Endodermal cell (in vitro differentiated cells): ENCODE measurements around the gene WIF1. TPM values are rescaled to one million over a fixed set of nuclear protein-coding genes. Genes with fewer than 3 reads are reported as not detected.

Experiments
- DNase-seq: peaks from one replicate; pipeline ENCODE4 v3.0.0-alpha.2; 2017
- H3K27ac ChIP-seq: 2 replicates; pipeline ENCODE4 v1.5.1; 2013; ENCODE audit warnings: mild to moderate bottlenecking, low read depth, low read length, moderate library complexity
- H3K27me3 ChIP-seq: 2 replicates; pipeline ENCODE4 v1.6.1; 2013; ENCODE audit warnings: mild to moderate bottlenecking, low read length, moderate library complexity; ENCODE audit not compliant: insufficient read depth, control insufficient read depth, poor library complexity, severe bottlenecking
- H3K36me3 ChIP-seq: 2 replicates; pipeline ENCODE4 v1.7.0; 2013; ENCODE audit warnings: mild to moderate bottlenecking, low read length, moderate library complexity; ENCODE audit not compliant: control insufficient read depth, insufficient read depth
- H3K4me1 ChIP-seq: one replicate; pipeline ENCODE4 v1.7.0; 2013; ENCODE audit warnings: low read length; ENCODE audit not compliant: control insufficient read depth, insufficient read depth
- H3K4me3 ChIP-seq: 2 replicates; pipeline ENCODE4 v1.5.1; 2013; ENCODE audit warnings: mild to moderate bottlenecking, low read length, moderate library complexity
- H3K9ac ChIP-seq: 2 replicates; pipeline ENCODE4 v1.6.1; 2013; ENCODE audit warnings: mild to moderate bottlenecking, low read length, moderate library complexity; ENCODE audit not compliant: poor library complexity, severe bottlenecking; ENCODE audit errors: extremely low read depth
- H3K9me3 ChIP-seq: 2 replicates; pipeline ENCODE4 v1.6.1; 2013; ENCODE audit warnings: mild to moderate bottlenecking, low read length, moderate library complexity; ENCODE audit not compliant: control insufficient read depth
- H3K27ac Mint-ChIP-seq: 2 replicates; pipeline ENCODE4 v1.8.0; 2020; ENCODE audit warnings: mixed read lengths
- H3K27me3 Mint-ChIP-seq: 2 replicates; pipeline ENCODE4 v1.8.0; 2021; ENCODE audit warnings: mild to moderate bottlenecking, mixed read lengths; ENCODE audit not compliant: insufficient read depth
- H3K36me3 Mint-ChIP-seq: 2 replicates; pipeline ENCODE4 v1.8.0; 2020; ENCODE audit warnings: low read depth, mixed read lengths
- H3K4me1 Mint-ChIP-seq: 2 replicates; pipeline ENCODE4 v1.8.0; 2020; ENCODE audit warnings: mixed read lengths
- H3K4me3 Mint-ChIP-seq: 2 replicates; pipeline ENCODE4 v1.8.0; 2020; ENCODE audit warnings: mild to moderate bottlenecking, moderate library complexity, mixed read lengths
- H3K9me3 Mint-ChIP-seq: 2 replicates; pipeline ENCODE4 v1.8.0; 2020; ENCODE audit warnings: mild to moderate bottlenecking, mixed read lengths
- CTCF ChIP-seq: fragments of 200-600 bp; sonication (generic); conservative IDR thresholded peaks from 2 replicates; pipeline ENCODE4 v1.5.0; 2021; ENCODE audit warnings: antibody characterized with exemption, mild to moderate bottlenecking
- WGBS, 2 experiments: methylation state at CpG; one replicate each; pipeline versions ENCODE4 v1.1.5 to v1.1.7; 2013; ENCODE audit warnings: missing lambda C conversion rate in 2 of 2, mixed read lengths in 1 of 2; ENCODE audit not compliant: insufficient coverage in 1 of 2, insufficient read length in 1 of 2; 5-methylcytosine and 5-hydroxymethylcytosine counted together
- long read RNA-seq, 4 experiments: library from polyadenylated mRNA in 2 of 4; library from RNA in 1 of 4; library from capped mRNA in 1 of 4; stranded (forward) in 3 of 4; unstranded in 1 of 4; transcript quantifications; one replicate each; pipeline ENCODE4 v2.0.0, GENCODE V29; 2020 to 2021; ENCODE audit warnings: inconsistent platforms in 1 of 4
- polyA plus RNA-seq, 2 experiments: library from polyadenylated mRNA; stranded (reverse); fragments of 50-300 nt; gene quantifications; one replicate each; pipeline ENCODE4 v1.2.3, GENCODE V29; 2013
- total RNA-seq, 2 donors: library from RNA; stranded (reverse); fragmentation: NEBNext Ultra II Directional in 1 of 2; extraction: Animal tissue kit (Norgen Biotek cat#: 25700) in 1 of 2; gene quantifications; 2 replicates in 1 of 2; 3 replicates in 1 of 2; pipeline ENCODE4 v1.2.1, GENCODE V29; 2021

WIF1 gene, protein sequence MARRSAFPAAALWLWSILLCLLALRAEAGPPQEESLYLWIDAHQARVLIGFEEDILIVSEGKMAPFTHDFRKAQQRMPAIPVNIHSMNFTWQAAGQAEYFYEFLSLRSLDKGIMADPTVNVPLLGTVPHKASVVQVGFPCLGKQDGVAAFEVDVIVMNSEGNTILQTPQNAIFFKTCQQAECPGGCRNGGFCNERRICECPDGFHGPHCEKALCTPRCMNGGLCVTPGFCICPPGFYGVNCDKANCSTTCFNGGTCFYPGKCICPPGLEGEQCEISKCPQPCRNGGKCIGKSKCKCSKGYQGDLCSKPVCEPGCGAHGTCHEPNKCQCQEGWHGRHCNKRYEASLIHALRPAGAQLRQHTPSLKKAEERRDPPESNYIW
- not detected for total RNA-seq
- 1.5 TPM for polyA plus RNA-seq (2013, experiment 1 of 2)
- polyA plus RNA-seq (2013, experiment 2 of 2), result 0.29 TPM
- long read RNA-seq, experiment 1, result 0 reads
- long read RNA-seq, experiment 2, result 0 reads
- long read RNA-seq, experiment 3, partial matches to known transcripts, result 0 of 1 reads
- long read RNA-seq, experiment 3, other reads (novel, unspliced or antisense), result 0 of 1 reads
- long read RNA-seq, experiment 4, result 0 reads

DNA sequence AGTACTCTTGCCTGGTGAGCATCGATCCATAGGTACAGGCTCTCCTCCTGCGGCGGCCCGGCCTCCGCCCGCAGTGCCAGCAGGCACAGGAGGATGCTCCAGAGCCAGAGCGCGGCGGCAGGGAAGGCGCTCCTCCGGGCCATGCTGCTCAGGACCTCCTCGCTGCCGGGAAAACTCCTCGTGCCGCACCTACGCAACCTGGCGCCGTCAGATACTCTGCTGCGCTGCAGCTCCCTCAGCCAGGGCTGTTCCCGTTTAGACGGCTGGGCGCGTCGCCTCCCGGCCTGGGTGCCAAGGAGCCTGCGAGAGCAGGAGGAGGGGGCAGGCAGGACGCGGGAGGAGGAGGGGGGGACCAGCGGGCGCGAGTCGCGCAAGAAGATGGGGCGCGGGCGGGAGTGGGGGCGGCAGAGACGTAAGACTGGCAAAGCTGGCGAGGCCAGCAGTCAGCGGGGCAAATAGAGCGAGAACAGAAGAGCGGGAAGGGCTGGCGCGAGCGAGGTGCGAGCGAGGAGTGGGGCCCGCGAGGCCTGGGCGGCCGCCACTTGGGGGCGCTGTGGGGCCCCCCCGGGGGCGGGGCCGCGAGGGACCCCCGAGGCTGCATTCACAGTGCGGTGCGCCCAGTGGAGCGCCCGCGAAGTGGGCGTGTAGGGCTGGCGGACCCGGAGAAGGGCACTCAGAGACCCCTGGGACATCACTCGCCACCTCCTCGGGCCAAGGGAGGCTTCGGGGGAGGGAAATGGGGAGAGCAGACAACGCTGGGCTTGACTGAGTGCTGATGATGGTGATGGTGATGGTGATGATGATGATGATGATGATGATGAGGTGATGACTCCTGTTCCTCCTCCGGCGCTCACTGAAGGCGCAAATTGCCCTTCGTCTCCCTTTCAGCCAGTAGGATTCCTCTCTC is at the start of gene WIF1:
Gene WIF1, minus strand, starts transcription at position 257 of the 907 bp plus-strand sequence. Its CDS starts 114 bp downstream, at position 143.
- Histone ChIP-seq H3K9me3 (no peaks in the 10 kb centered on the region), H3K27ac (no peak within 1 kb of the TSS), H3K4me3 (peak within 1 kb of the TSS; percentile 57), H3K36me3 (no peaks in the 10 kb centered on the region), H3K27me3 (peaks cover 75% of the 10 kb centered on the region), H3K4me1 (no peaks in the 10 kb centered on the region), H3K9ac (no peak within 1 kb of the TSS)
- H3K36me3 Mint-ChIP-seq, result no peaks in the 10 kb centered on the region
- no peak within 1 kb of the TSS for H3K27ac Mint-ChIP-seq
- H3K27me3 Mint-ChIP-seq, result peaks cover 61% of the 10 kb centered on the region
- TF ChIP-seq CTCF, result peak; percentile 83
- peak within 1 kb of the TSS; percentile 31 for H3K4me3 Mint-ChIP-seq
- H3K9me3 Mint-ChIP-seq, result peaks cover 2% of the 10 kb centered on the region
- 12 to 24% methylated on average over 29 to 73 of the region's 73 CpGs for WGBS, 2 experiments
- no peaks in the 10 kb centered on the region for H3K4me1 Mint-ChIP-seq
- DNase-seq, result peak; percentile 94

DNA sequence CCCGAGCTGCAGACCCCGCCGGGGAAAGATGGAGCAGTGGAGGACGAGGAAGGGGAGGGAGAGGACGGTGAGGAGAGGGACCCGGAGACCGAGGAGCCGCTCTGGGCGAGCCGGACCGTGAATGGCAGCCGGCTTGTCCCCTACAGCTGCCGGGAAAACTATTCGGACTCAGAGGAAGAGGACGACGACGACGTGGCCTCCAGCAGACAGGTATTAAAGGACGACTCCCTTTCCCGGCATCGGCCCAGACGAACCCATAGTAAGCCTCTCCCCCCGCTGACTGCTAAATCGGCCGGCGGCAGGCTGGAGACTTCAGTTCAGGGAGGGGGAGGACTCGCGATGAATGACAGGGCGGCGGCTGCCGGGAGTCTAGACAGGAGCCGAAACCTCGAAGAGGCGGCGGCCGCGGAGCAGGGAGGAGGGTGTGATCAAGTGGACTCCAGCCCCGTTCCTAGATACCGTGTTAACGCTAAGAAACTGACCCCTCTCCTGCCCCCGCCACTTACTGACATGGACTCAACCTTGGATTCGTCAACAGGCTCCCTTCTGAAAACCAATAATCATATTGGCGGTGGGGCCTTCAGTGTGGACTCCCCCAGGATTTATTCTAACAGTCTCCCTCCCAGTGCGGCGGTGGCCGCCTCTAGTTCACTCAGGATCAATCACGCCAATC is 49.2 kb upstream of the WIF1 start:
- Mint-ChIP-seq H3K36me3 (no peaks in the 10 kb centered on the region), H3K9me3 (peaks cover 4% of the 10 kb centered on the region), H3K4me3 (peak overlapping the region; percentile 96), H3K4me1 (peaks cover 13% of the 10 kb centered on the region), H3K27ac (peak overlapping the region; percentile 94), H3K27me3 (peaks cover 26% of the 10 kb centered on the region)
- TF ChIP-seq CTCF, result no peak
- Histone ChIP-seq H3K27me3 (no peaks in the 10 kb centered on the region), H3K9me3 (no peaks in the 10 kb centered on the region), H3K27ac (peak overlapping the region; percentile 93), H3K4me1 (no peaks in the 10 kb centered on the region), H3K9ac (peak overlapping the region; percentile 95), H3K4me3 (peak overlapping the region; percentile 94), H3K36me3 (peaks cover 25% of the 10 kb centered on the region)
- WGBS, 2 experiments, result 0 to 2% methylated on average over 30 to 47 of the region's 47 CpGs
- DNase-seq, result peak; percentile 89
